IMR-90 (cell line): ENCODE data around the gene RAB15. TPM values are rescaled to one million over a fixed set of nuclear protein-coding genes. Genes with fewer than 3 reads are reported as not detected.
A peak's percentile ranks its signal among the peaks of the same experiment; 100 is the strongest.

Experiments
- ATAC-seq: fragments of 200-7000 bp; cut with Tn5 transposase; 2 replicates; pipeline ENCODE4 v1.9.1; 2020; ENCODE audit warnings: low read depth, mild to moderate bottlenecking, moderate library complexity
- BruUV-seq: library from RNA; stranded (reverse); fragments of 400-500 nt; replicated peaks from 2 replicates; lab custom pipeline; 2021; lab: Mats Ljungman, UMichigan
- CTCF ChIA-PET: fragments of 300-600 bp; formaldehyde crosslinking; extraction: SDS; loops from one replicate; lab custom pipeline; 2021; ENCODE audit warnings: antibody characterized with exemption; lab: Yijun Ruan, JAX
- POLR2A ChIA-PET: fragments of 300-600 bp; sonication (Branson Sonifier 250); formaldehyde crosslinking; loops from one replicate; lab custom pipeline; 2022; ENCODE audit warnings: antibody characterized with exemption; ENCODE audit not compliant: unreplicated experiment; lab: Charles Lee
- DNase-seq: peaks from one replicate; pipeline ENCODE4 v3.0.0; 2013
- H2AFZ ChIP-seq: replicated peaks from 2 replicates; pipeline ENCODE3; 2013; ENCODE audit warnings: low read length, mild to moderate bottlenecking; ENCODE audit not compliant: poor library complexity
- H2AK5ac ChIP-seq: 2 replicates; pipeline ENCODE4 v1.6.1; 2013; ENCODE audit warnings: low read depth, low read length, inconsistent platforms
- H2AK9ac ChIP-seq: replicated peaks from 2 replicates; pipeline ENCODE3; 2013; ENCODE audit warnings: mild to moderate bottlenecking, low read depth, low read length, moderate library complexity; ENCODE audit not compliant: poor library complexity
- H2BK120ac ChIP-seq: 2 replicates; pipeline ENCODE4 v1.6.1; 2013; ENCODE audit warnings: low read depth, low read length, inconsistent platforms
- H2BK15ac ChIP-seq: 3 replicates; pipeline ENCODE4 v1.6.1; 2013; ENCODE audit warnings: low read depth, low read length, inconsistent platforms
- H2BK20ac ChIP-seq: 2 replicates; pipeline ENCODE4 v1.6.1; 2013; ENCODE audit warnings: low read depth, mild to moderate bottlenecking, inconsistent platforms, low read length, moderate library complexity
- H2BK5ac ChIP-seq: 2 replicates; pipeline ENCODE4 v1.6.1; 2013; ENCODE audit warnings: mild to moderate bottlenecking, low read depth, low read length, inconsistent platforms; ENCODE audit not compliant: poor library complexity, severe bottlenecking
- H3K14ac ChIP-seq: replicated peaks from 2 replicates; pipeline ENCODE4 v1.6.1; 2013; ENCODE audit warnings: low read depth, low read length, inconsistent platforms
- H3K18ac ChIP-seq: 2 replicates; pipeline ENCODE4 v1.6.1; 2013; ENCODE audit warnings: low read depth, low read length, control low read depth
- H3K23ac ChIP-seq: 2 replicates; pipeline ENCODE4 v1.6.1; 2013; ENCODE audit warnings: low read depth, low read length, inconsistent platforms
- H3K27ac ChIP-seq: 2 replicates; pipeline ENCODE4 v1.5.1; 2013; ENCODE audit warnings: mild to moderate bottlenecking, control low read depth, low read length; ENCODE audit not compliant: insufficient read depth
- H3K27me3 ChIP-seq: 2 replicates; pipeline ENCODE4 v1.6.1; 2013; ENCODE audit warnings: low read length; ENCODE audit not compliant: control insufficient read depth, insufficient read depth
- H3K36me3 ChIP-seq: 2 replicates; pipeline ENCODE4 v1.6.1; 2013; ENCODE audit warnings: low read length, mixed read lengths; ENCODE audit not compliant: control insufficient read depth, insufficient read depth
- H3K4ac ChIP-seq: 2 replicates; pipeline ENCODE4 v1.6.1; 2013; ENCODE audit warnings: low read depth, low read length, inconsistent platforms
- H3K4me1 ChIP-seq: 2 replicates; pipeline ENCODE4 v1.6.1; 2013; ENCODE audit warnings: low read length, mixed read lengths; ENCODE audit not compliant: control insufficient read depth, insufficient read depth
- H3K4me2 ChIP-seq: 2 replicates; pipeline ENCODE4 v1.6.1; 2013; ENCODE audit warnings: low read depth, mild to moderate bottlenecking, control low read depth, low read length, moderate library complexity
- H3K4me3 ChIP-seq: 2 replicates; pipeline ENCODE4 v1.5.1; 2013; ENCODE audit warnings: low read depth, mild to moderate bottlenecking, control low read depth, low read length, moderate library complexity; ENCODE audit not compliant: insufficient read depth
- H3K56ac ChIP-seq: 2 replicates; pipeline ENCODE4 v1.6.1; 2013; ENCODE audit warnings: low read length, inconsistent platforms; ENCODE audit not compliant: insufficient read depth; ENCODE audit errors: extremely low read depth
- H3K79me1 ChIP-seq, 2 experiments: 2 replicates each; pipeline ENCODE4 v1.6.1; 2013; ENCODE audit warnings: low read length in 2 of 2, inconsistent platforms in 1 of 2, low read depth in 1 of 2
- H3K9ac ChIP-seq: 2 replicates; pipeline ENCODE4 v1.6.1; 2013; ENCODE audit warnings: low read depth, low read length, control low read depth
- H3K9me1 ChIP-seq: 2 replicates; pipeline ENCODE4 v1.6.1; 2013; ENCODE audit warnings: low read length, inconsistent platforms; ENCODE audit not compliant: insufficient read depth
- H3K9me3 ChIP-seq: 2 replicates; pipeline ENCODE4 v1.6.1; 2013; ENCODE audit warnings: low read length; ENCODE audit not compliant: control insufficient read depth, insufficient read depth
- H4K20me1 ChIP-seq: 2 replicates; pipeline ENCODE4 v1.6.1; 2013; ENCODE audit warnings: low read length, inconsistent platforms; ENCODE audit not compliant: insufficient read depth
- H4K5ac ChIP-seq: 2 replicates; pipeline ENCODE4 v1.6.1; 2013; ENCODE audit warnings: mild to moderate bottlenecking, low read depth, low read length, control low read depth
- H4K8ac ChIP-seq, 2 experiments: 2 replicates each; pipeline ENCODE4 v1.6.1; 2013; ENCODE audit warnings: low read depth in 2 of 2, low read length in 2 of 2, control low read depth in 1 of 2, inconsistent platforms in 1 of 2
- H4K91ac ChIP-seq: 2 replicates; pipeline ENCODE4 v1.6.1; 2013; ENCODE audit warnings: low read depth, low read length, inconsistent platforms; ENCODE audit not compliant: insufficient read depth
- CHD1 ChIP-seq: IDR thresholded peaks from 2 replicates; pipeline ENCODE4 v1.6.1; 2012; ENCODE audit warnings: low read depth, low read length, improper control_type of control experiment
- CTCF ChIP-seq: conservative IDR thresholded peaks from 2 replicates; pipeline ENCODE4 v1.5.1; 2012; ENCODE audit warnings: mild to moderate bottlenecking, low read depth, low read length, improper control_type of control experiment
- MAZ ChIP-seq: IDR thresholded peaks from 2 replicates; pipeline ENCODE4 v1.6.1; 2012; ENCODE audit warnings: low read depth, mild to moderate bottlenecking, low read length, improper control_type of control experiment, moderate library complexity, borderline replicate concordance
- RAD21 ChIP-seq: IDR thresholded peaks from 2 replicates; pipeline ENCODE4 v1.6.1; 2012; ENCODE audit warnings: low read length, improper control_type of control experiment
- RCOR1 ChIP-seq: IDR thresholded peaks from 2 replicates; pipeline ENCODE4 v1.6.1; 2012; ENCODE audit warnings: mild to moderate bottlenecking, low read length, improper control_type of control experiment; ENCODE audit not compliant: insufficient replicate concordance
- SMC3 ChIP-seq: fragments of 150-350 bp; IDR thresholded peaks from 2 replicates; pipeline ENCODE4 v1.6.1; 2016; ENCODE audit warnings: low read depth, mild to moderate bottlenecking, antibody characterized with exemption, low read length, moderate library complexity
- USF2 ChIP-seq: fragments of 150-350 bp; IDR thresholded peaks from 2 replicates; pipeline ENCODE4 v1.6.1; 2017; ENCODE audit warnings: mild to moderate bottlenecking, antibody characterized with exemption, low read length, low read depth
- WGBS, 2 experiments: methylation state at CpG; one replicate each; pipeline versions ENCODE4 v1.1.5 to v1.1.7; 2013; ENCODE audit warnings: missing lambda C conversion rate in 2 of 2; ENCODE audit not compliant: insufficient read length in 1 of 2; ENCODE audit errors: extremely low coverage in 2 of 2; 5-methylcytosine and 5-hydroxymethylcytosine counted together
- dilution Hi-C: fragments of 300-500 bp; cut with HindIII; formaldehyde crosslinking; loops from one replicate; pipeline ENCODE4 v1.14.3; 2018; ENCODE audit warnings: low sequenced_read_pairs; ENCODE audit not compliant: unreplicated experiment
- in situ Hi-C: fragments of 300-500 bp; cut with MboI; formaldehyde crosslinking; loops from 3 replicates; pipeline ENCODE4 v1.14.3; 2019; ENCODE audit warnings: low sequenced_read_pairs, inconsistent platforms, mixed read lengths
- intact Hi-C: fragments of 100-400 bp; cut with micrococcal nuclease; formaldehyde crosslinking; loops from 2 replicates; pipeline ENCODE4 v1.10.0; 2022
- polyA plus RNA-seq, 3 experiments: library from polyadenylated mRNA; depleted of rRNA; stranded (reverse); fragments of >200 nt; gene quantifications; 2 replicates each; pipeline ENCODE4 v1.2.3, GENCODE V29; 2012; ENCODE audit warnings: low replicate concordance in 1 of 3
- total RNA-seq: library from RNA; depleted of rRNA; stranded (reverse); fragments of >200 nt; gene quantifications from 2 replicates; pipeline ENCODE4 v1.2.3, GENCODE V29; 2012

Gene RAB15
- total and polyA plus RNA-seq, 2 of the 4 experiments (the other 2 are of a cell fraction): 3.4 to 7.8 TPM

- peak overlapping the region; percentile 87 for H3K4me2 ChIP-seq
- BruUV-seq: no TSS peak
- no peak overlapping the region for H3K27ac ChIP-seq
- peaks cover 3% of the 10 kb centered on the region; the same call in 1 of the 2 replicates for H3K4me1 ChIP-seq
- H3K4ac ChIP-seq: no peak overlapping the region
- H2AK9ac ChIP-seq: peak overlapping the region; percentile 74
- no peak overlapping the region for H2BK20ac ChIP-seq
- H4K20me1 ChIP-seq: no peaks in the 10 kb centered on the region
- H3K14ac ChIP-seq: 0 out of 2 replicates have a peak overlapping the region, but pooled peaks have one; percentile 20
- no peak overlapping the region for H3K4me3 ChIP-seq
- DNase-seq (peak; percentile 74), ATAC-seq (no peak)
- H3K18ac ChIP-seq: no peak overlapping the region
- no peaks in the 10 kb centered on the region for H3K9me1 ChIP-seq
- POLR2A ChIA-PET: no interaction called here
- 0% methylated on average over 3 of the region's 15 CpGs; no CpG with 5 or more reads in 1 of the 2 experiments for WGBS, 2 experiments
- in situ Hi-C loops: no loop called here
- no peak overlapping the region for H2AK5ac ChIP-seq
- H4K8ac ChIP-seq: peak overlapping the region in 1 of 2 experiments; percentile 21; a peak in 1 of 4 replicates
- no peak overlapping the region for H3K56ac ChIP-seq
- H3K79me1 ChIP-seq: peaks cover 13 to 15% of the 10 kb centered on the region in 2 experiments
- CTCF ChIA-PET: interaction anchor here (0.7 kb wide), 1 partner anchor 32 kb away, joined by 3 read pairs; no protein-coding TSS in a partner anchor
- intact Hi-C loops: loop anchor here (5.0 kb wide), 1 partner anchor 71 kb away; the partner anchor contains the start of gene CHURC1
- no peak overlapping the region for H2BK120ac ChIP-seq
- H3K23ac ChIP-seq: peak overlapping the region; percentile 64; the same call in 1 of the 2 replicates
- H2BK15ac ChIP-seq: no peak overlapping the region
- peak overlapping the region; percentile 91 for H2AFZ ChIP-seq
- no peaks in the 10 kb centered on the region for H3K9me3 ChIP-seq
- H3K27me3 ChIP-seq: peaks cover 5% of the 10 kb centered on the region
- dilution Hi-C loops: no loop called here
- H3K9ac ChIP-seq: no peak overlapping the region
- no peak overlapping the region for H4K5ac ChIP-seq
- H3K36me3 ChIP-seq: no peaks in the 10 kb centered on the region
- no peak overlapping the region for H2BK5ac ChIP-seq
- no peak overlapping the region for H4K91ac ChIP-seq
- TF ChIP-seq USF2: no peak
- no peak for TF ChIP-seq CHD1
- TF ChIP-seq RCOR1: no peak
- peak; percentile 62 for TF ChIP-seq SMC3
- no peak for TF ChIP-seq MAZ
- peak; percentile 76 for TF ChIP-seq RAD21
- peak; percentile 80 for TF ChIP-seq CTCF
Observed at GRCh38 chr14:64983439-64984310, 11.5 kb upstream of the RAB15 start.
